GM18511 (cell line): ENCODE results near the gene PEX10.

Experiments
- ATAC-seq: cut with Tn5 transposase; IDR thresholded peaks from one replicate; pipeline ENCODE4 v1.9.1; 2021; ENCODE audit warnings: mild to moderate bottlenecking, moderate library complexity; ENCODE audit not compliant: unreplicated experiment

The PEX10 gene

DNA sequence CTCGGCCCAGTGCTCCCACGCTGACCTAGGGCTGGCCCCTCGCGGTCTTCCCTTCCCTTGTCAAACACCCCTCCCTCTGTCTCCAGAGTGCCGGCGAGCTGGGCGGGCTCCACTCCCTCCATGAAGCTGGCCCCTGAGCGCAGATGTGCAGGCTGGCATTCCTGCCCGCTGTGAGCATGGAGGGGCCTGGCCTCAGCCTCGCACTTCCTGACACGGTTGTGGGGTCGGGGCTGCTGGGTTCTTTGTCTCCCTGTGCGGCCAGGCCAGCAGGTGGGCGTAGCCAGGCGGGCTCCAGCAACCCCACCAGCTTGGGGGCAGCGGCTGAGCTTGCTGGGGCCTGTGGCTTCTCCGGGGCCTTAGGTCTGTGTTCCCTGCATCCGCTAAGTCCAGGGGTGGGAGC is 14.2 kb upstream of the PEX10 start:
- no peak for ATAC-seq

DNA sequence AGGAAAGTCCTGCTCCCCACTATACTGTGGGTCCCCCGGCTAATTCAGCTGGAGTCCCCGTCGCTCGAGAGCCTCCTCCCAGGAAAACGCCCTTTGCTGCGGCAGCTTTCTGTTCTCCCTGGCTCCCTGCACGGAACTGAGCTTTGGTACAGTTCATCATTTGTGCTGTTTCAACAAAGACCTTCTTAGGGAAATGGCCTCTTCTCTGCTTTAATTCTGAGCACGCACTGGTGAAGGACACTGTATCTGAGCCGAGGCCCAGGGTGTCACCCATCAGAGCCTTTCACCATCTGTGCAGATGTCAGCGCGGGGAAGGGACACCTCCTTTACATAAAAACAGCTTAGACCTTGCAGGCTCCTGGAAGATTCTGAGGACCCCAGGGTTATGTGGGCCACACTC is 13.5 kb upstream of the PEX10 start:
- ATAC-seq, result no peak

DNA sequence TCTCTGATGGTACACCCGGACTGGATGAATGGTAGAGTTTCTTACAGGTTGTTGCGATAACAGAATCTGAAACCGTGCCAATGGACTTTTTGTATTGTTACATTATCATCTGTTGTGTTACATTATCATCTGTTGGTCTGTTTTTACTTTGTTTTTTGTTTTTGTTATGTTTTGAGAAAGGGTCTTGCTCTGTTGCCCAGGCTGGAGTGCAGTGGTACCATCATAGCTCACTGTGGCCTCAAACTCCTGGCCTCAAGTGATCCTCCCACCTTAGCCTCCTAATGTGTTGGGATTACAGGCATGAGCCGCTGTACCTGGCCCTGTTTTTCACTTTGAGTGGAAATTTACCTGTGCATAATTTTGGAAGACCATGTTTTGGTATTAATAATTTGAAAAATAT is 10.2 kb upstream of the PEX10 start:
- ATAC-seq, result no peak

DNA sequence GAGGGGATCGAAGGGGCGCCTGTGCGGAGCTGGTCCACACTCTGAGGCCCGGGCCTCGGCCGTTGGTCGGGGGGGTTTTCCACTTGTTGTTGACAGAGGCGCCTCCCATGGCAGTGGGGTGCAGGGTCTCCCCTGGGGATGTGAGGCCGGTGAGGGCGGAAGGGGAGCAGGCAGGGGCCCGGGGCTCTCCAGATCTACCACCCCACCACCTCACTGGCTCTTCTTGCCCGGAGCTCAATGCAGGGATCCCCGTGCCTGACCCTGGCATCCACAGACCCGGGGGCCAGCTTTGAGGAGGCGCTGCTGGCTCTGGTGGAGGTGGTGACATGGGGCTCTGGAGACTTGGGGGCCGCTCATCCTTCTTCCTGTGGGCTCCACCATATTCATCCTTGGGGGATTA is 7.1 kb upstream of the PEX10 start:
- no peak for ATAC-seq

DNA sequence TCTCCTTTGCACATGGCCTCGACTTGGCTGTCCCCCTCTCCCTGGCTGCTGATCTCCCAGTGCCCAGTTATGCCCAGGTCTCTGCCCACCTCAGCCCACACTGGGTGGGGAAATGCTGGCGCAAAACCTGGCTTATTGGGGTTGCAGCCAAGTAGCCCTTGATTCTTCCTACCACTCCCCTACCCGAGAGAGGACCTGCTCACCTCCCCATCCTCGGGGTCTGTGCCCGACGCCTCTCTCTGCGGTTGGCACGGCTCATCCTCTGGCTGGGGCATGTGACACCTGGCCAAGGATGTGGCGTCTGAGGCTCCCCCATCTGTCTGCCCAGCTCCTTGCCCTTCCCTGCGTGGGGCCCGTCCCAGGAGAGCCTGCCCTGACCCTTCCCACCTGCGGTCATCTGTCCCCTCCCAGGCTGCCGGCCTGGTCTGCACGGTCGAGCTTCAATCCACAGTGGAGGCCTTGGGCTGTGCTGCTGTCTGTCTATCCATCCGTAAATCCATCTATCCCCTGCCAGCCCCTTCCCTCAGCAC is 6.5 kb upstream of the PEX10 start:
- ATAC-seq, result no peak

DNA sequence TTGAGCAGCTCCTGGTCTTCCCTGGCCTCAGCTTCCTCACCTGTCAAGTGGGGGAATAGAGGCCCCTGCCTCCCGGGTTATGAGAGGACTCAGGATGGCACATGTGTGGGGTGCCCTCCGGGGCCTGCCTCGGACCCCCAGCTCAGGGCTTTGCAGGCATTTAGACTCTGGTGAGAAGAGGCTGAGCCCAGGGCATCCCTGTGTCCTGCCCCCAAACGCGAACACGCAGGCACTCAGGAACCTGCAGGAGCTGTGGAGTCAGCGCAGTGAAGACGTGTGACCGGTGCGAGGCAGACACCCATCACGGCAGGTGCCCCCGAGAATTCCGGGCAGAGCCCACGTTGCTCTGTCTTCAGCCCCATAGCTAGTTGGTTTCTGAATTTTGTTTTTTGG is 5.5 kb upstream of the PEX10 start:
- ATAC-seq, result no peak

DNA sequence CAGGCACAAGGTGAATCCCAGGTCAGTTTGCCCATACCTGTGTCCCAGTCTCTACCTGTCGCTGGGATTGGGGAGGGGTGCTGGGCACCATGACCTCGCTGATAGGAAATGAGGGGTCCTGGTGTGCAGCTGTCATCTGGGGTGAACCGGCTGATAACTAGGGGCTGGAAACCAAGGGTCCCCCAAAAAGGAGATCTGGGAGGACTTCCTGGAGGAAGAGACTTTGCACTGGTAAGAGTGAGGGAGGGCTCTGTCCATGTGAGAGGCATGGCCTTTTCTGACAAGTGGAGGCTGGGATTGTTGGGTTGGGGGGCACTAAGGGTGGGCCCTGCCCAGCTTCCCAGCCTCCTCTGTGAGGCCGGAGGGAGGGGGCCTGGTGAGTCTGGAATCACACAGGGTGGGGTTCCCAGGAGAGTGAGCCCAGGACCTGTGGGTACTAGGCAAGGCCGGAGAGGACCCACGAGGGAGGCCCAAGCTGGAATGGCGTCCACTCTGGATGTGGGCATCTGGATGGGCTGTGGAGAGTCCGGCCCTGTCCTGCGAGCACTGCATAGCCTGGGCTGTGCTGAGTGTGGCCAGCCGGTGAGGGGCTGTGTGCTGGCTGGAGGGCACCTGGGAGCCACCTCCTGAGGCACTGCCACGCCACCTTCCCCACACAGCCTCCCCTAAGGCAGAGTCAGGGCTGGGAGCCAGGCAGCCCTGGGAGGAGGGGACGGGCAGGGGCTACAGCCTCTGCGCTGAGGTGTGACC is 4.9 kb upstream of the PEX10 start:
- no peak for ATAC-seq

DNA sequence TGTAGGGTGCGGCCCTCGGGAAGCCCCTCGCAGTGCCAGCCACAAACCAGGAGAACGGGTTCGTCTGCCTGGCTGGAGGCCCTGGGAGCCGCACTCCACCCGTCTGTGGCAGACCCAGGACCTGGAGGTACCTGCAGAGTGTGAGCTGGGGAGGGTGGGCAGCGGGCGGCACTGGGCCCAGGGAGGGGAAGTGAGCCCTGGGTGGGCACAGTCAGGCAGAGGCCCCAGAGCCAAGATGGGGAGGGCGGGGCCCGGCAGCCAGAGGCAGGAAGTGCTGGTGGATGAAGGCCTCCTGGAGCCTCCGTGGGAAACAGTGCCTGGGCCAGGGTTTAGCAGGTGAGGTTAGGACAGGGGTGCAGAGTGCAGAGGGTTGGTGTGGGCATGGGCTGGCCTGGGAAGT is 4.0 kb upstream of the PEX10 start:
- ATAC-seq, result no peak

DNA sequence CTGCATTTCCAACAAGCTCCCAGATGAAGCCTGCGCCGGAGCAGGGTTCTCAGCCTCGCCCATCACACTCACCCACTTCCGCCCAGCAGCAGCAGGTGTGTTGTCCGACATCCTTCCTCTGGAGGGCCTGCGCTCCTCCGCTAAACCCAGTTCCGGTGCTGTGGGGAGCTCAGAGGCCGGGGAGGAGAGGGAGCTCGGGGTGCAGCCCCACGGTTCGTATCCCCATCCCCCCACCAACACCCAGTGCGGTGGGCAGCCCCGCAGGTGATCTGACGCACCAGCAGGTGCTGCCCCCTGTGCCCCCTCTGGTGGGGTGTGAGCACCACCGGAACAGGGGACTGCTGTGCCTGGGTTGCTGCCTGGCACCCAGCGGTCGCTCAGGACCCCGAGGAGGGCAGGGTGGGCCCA is 3.4 kb upstream of the PEX10 start:
- ATAC-seq, result no peak

DNA sequence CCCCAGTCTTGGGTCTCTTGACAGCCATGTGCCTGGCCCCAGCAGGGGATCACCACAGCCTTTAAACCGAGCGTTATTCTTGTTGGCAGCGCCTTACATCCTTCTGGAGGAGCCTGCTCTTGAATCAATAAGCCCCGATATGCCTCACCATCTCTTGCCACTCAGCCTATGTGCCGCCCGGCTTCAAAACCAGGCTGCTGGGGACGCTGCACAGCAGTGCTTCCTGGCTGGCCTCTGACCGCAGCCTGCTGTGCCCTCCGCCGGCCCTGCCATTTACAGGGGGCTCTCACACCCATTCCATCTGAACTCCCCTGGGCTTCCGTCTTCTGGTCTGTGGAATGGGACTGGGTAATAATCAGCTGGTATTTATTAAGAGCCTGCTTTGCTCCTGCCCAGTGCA is 3.0 kb upstream of the PEX10 start:
- no peak for ATAC-seq

DNA sequence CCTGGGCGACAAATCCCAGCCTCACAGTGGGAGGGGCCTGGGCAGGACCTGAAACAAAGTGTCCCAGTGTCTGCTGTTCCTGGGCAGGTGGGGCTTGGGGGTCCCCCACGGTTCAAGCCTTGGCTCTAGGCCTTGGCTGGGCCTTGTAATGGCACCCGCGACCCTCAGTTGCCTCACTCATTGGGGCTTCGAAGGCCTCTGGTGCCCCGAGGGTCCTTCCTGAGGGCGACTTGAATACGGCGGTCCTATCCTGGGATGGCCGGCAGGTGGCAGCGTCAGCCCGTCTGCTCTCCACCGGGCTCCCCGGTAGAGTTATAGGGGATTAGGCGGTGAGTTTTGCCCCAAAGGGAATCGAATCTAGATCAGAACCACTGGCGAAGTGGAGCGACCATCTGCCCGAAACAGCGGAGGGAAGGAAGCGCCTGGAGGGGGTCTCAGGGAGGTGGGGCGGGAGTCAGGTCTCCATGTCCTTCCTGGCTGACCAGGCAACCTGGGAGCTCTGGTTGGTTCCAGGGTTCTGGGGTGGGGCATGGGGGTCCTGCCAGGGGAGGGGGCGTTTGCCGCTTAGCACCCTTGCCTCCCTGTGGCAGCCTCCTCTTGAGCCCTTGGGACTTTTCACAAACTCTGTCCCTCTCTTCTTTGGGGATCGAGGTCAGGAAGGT is 2.1 kb upstream of the PEX10 start:
- ATAC-seq, result no peak

DNA sequence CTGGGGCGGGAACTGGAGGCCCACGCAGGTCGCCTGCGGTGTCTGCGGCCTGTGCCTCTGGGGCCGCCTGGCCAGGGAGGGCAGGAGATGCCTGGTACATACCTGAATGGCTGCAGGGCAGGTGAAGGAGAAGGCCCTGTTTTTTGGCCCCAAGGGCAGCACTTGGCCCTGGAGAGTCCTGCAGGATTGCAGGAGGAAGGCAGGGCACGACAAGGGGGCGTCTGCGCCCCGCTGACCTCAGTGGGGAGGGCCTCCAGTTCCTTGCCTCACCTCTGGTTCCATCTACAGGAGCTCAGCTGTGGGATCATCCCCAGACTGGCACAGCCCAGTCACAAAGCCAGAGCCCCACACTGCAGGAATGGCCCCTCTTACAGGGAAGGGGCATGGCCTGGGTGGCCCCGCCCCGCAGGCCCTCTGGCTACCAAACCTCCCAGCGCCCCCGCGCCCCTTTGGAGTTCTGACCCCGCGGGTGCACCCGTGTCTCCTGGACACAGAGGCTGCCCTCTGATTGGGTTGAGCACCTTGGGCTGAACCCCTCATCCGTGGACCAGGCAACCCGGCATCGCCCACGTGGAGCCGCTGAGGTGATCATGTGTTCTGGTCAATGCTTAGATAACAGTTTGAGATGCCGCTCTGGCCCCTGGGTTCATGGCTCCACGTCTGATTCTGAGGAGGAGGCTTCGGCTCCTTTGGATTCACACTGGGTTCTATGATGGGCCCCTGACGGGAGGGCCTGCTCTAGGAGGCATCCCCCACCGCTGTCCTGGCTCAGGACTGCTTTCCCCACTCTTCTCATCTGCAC is 1.3 kb upstream of the PEX10 start:
- peak; percentile 13 for ATAC-seq

DNA sequence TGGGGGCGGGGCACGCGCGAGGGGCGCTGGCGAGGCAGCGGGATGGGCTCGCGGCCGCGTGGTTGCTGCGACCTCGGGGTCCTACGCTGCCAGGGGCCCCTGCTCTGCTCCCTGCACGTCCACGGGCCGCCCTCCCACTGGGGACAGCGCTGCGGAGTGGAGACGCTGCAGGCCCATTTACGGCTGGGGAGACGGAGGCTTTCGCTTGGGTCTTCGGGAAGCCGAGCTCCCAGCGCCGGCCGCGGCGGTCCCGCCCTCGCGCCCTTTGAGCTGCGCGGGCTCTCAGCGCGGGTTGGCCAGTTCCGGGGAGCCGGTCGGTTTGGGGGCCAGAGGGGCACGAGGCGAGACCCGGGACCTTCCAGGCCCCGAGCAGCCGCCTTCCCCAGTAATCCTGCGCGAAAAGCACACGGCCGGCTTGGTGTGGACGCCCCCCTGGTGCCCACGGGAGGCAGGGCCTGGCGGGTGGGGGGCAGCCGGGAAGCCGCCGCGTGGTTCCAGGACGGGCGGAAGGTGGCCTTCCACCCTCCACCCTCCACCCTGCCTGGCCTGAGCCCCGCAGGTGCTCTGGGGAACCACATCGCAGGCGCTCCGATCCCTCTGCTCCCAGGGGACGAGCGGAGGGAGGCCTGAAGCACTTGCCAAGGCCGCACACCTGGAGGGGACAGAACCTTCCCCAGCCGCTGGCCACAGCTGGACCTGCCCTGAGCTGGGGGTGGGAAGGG is 570 bp upstream of the PEX10 start:
- peak; percentile 25 for ATAC-seq

DNA sequence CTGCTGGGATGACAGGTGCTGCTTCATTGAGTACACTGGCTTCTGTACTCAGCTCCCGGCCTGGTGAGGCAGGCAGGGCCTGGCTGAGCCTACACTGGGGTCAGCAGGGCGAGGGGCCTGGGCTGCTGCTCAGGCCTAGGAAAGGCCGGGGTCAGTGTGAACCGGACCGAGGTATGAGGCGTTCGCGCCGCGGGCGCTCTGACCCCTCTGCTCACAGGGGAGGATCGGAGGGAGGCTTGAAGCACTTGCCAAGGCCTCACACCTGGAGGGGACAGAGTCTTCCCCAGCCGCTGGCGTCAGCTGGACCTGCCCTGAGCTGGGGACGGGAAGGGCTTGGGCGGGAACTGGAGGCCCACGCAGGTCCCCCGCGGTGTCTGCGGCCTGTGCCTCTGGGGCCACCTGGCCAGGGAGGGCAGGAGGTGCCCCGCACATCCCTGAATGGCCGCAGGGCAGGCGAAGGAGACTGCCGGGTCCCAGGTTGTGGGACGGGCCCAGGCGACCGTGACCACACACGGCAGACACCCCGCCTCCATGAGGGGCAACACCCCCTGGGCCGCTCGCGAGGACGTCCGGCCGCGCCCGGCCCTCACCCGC is 466 bp downstream of the PEX10 start:
- ATAC-seq, result peak; percentile 33

DNA sequence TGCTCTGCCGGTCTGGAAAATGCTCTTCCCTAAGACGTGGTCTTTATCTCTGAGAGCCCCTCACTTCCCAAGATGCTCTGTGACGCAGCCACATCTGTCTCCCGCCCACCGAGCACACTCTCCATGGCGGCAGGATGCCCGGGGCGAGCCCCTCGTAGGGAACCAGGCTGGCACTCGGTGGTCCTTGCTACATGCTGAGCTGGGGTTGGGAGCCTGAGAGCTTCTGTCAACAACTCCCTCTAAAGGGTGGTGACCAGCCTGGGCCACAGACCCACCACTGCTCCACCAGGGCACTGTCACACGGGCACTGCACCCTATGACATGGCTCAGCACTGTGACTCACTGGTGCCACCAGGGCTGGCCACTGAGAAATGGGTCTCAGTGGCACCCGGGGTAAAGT is 2.6 kb downstream of the PEX10 start:
- no peak for ATAC-seq

DNA sequence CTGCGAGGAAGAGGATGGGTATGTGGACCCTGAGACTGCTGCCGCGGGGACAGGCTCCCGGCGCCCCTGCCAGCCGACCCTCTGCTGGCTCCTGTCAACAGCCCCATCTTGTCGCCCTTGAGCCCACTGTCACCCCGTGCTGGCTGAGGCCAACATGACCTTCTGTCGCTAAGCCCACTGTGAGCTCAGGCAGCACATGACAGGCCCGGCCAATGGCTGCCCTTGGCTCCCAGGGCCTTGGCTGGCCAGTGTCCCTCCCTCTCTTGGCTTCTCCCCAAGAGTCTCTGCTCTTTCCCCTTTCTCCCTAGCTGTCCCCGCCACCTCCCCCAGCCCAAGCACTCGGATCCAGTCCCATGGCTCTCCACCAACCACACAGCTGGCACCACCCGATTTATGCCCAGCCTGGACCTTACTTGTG is 3.5 kb downstream of the PEX10 start:
- no peak for ATAC-seq

DNA sequence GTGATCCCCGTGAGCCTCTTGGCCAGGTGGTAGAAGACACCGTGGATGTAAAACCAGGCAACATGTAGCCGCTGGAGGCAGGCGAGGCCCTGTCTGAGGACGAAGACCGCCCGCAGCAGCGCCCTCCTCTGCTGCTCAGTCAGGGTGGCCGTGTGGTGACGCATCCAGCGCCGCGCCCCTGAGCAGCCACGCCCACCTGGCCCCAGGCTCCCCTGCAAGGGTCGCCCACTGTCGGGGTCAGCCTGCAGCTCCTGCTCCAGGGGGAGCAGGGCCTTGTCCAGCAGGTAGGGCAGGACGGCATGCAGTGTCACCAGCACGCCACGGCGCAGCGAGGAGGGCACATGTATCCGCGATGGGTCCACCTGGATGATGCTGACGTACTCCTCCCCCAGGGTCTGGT is 3.9 kb downstream of the PEX10 start:
- ATAC-seq, result no peak

DNA sequence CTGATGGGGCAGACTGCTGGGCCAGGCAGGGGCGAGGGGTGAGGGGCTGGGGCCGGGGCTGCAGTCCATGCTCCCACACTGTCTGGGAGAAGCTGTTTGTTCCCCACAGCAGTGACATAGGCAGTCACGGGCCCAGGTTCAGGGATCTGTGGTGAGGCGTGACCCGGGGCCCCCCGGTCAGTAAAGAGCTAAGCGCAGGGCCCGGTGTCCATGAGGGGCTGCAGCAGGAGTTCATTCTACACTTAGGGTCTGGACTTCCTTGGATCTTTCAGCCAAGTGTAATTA is 4.4 kb downstream of the PEX10 start:
- no peak for ATAC-seq

DNA sequence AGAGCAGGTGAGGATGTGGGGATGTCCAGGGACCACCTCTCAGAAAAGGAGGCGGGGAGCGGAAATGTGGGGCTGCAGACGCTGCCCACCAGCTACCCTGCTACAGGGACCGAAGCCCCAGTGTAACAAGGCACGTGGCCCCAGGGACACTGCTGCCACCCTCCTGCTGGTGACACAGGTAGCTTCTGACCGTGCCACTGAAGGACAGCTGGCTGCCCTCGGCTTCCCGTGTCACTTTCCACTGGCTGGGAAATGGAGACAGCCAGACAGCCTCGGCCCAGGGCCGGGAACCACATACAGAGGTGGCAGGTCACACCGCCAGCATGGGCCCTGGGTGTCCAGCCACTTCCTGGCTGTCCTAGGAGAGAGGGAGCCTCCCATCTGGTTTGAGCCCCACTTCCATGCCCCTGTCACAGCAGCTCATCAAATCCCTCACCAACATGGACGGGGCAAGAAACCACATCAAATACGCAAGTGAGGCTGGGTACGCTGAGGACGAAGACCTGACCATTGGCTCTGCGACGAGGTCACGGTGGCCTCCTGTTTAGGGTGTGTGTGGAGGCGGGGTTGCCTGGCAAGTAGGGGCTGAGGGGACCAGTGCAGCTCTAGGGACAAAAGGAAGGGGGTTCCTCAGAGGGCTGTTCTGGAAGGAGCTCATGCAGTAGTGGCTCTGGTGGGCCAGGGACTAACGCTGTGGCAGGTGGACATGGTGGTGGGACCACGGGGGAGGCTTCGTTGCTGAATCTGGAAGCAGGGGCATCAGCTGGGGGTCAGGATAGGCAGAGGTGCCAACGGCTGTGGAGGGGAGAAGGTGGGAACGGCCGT is 5.0 kb downstream of the PEX10 start:
- ATAC-seq, result no peak

DNA sequence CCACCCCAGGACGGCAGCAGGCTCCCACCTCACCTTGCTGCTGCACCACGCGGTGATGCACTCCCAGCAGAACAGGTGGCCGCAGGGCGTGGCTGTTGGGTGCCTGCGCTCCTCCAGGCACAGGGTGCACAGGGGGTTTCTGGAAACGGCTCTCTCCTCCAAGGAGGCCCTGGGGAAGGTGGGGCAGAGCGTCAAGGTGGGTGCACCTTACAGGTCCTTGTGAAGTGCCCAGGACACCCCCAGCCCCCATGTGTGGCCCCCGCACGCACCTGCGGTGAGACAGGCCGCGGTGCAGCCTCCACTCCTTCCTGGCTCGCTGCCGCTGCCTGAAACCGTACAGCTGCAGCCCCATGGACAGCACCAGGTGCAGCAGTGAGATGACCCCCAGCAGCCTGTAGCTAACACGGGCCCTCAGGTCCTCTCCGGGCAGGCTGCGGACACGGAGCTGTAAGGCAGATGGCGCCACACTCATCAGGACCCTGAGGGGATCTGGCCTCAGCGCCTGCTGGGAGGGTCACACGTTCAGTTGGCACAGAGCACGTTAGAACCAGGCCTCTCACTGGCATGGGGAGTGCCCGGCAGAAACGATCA is 5.8 kb downstream of the PEX10 start:
- ATAC-seq, result no peak
